GM19043 (cell line): ENCODE measurements around the gene SLC29A4.

Experiments used
- ATAC-seq: cut with Tn5 transposase; IDR thresholded peaks from one replicate; pipeline ENCODE4 v1.9.1; 2021; ENCODE audit warnings: low read depth; ENCODE audit not compliant: unreplicated experiment

The SLC29A4 gene

DNA sequence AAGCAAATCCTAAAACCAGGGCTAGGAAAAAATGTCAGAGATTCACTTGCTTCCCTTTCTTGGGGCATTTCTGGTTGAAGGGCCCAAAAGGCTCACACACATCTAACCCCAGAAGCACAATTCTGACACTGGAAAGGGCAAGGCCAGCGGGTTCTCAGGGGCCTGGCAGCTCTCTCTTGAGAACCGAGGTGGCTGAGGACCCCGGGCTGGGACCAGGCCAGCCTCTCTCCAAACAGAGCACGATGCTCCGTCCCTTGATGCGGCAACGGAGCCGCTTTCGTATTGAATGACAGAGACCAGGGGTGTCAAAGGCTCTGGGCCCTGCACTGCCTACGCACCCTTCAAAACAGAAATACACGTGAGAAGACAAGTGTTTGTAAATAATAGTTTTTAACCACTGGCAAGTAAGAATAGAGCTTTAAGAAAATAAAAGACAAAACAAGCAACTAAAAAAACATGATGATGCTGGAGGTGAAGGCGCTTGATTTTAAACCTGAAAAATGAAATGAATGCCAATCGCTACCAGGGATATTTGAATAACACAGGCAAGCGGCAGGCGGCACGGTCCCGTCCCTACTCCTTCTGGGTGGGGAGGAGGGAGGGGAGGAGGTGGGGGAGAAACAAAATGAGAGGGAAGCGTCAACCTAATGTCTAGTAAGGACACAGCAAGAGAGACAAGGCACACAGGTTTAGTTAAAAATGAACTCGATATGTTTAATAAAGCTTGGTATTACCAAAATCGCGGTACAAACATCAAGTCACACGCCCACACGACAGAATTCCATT lies 68.0 kb downstream of the SLC29A4 start:
- no peak for ATAC-seq

DNA sequence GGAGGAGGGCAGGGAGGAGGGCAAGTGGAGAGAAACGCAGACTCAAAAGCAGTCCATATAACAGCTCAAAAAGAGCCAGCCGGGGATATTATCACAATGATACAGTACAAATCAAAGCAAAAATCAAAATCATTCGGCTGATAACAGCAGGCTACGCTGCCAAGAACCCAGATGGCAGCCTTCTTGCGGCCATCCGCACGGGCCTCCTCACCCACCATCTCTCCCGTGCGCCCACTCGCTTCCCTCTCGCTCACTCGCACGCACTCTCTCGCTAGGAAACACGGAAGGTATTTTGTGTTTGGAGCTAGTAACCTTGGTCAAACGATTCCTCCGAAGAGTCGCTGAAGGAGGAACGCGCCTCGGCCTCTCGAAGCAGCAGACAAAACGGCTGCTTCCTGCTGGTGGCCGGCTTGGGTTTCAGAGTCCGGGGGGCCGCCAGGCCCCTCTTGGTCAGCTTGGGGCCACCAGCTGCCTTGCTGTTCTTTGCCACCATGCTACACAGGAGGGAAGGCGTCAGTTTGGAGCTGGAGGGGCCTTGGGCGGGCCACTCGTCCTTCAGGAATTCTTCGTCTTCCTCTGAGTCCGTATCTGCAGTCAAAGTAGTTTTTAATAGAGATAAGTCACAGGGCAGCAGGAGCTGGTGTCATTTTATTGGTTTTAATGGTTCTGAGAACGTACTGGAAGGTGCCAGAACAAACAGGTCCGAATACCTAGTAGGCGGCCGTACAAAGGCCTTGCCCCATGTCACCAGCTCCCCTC lies 68.9 kb downstream of the SLC29A4 start:
- ATAC-seq = no peak

- no peak for ATAC-seq
Observed at GRCh38 chr7:5352440-5353010, 69.8 kb downstream of the SLC29A4 start.

- no peak for ATAC-seq
Observed at GRCh38 chr7:5354460-5355232, 71.9 kb downstream of the SLC29A4 start.
